ENCODE measurements around the gene TMEM50B.
"Not testable (repeated sequence)": the region's sequence is repeated elsewhere in the genome, so short reads cannot be mapped to it uniquely, and the experiment has no call there.

The TMEM50B gene

DNA sequence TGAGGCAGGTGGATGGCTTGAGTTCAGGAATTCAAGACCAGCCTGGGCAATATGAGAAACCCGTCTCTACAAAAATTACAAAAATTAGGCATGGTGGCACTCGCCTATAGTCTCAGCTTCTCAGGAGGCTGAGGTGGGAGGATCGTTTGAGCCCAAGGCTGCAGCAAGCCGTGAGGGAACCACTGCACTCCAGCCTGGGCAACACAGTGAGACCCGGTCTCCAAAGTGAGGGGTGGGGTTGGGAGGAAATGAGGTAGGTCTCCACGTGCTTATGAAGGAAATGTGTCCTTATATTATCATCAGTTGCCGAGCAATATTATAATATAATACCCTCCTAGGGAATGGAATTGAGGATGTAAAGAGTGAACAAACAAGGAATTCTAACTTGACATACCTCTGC lies 2.7 kb downstream of the TMEM50B start:
- no peak for DNase-seq

DNA sequence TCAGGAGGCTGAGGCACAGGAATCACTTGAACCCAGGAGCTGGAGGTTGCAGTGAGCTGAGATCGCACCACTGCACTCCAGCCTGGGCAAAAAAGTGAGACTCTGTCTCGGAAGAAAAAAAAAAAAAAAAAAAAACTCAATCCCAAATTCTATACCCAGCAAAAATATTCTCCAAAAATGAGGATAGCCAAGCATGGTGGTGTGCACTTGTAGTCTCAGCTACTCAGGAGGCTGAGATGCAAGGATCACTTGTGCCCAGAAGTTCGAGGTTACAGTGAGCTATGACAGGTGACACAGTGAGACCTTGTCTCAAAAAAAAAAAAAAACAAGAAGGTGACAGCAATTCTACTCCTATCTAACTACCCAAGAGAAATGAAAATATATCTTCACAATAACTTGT lies 6.4 kb downstream of the TMEM50B start:
- DNase-seq, result no peak

DNA sequence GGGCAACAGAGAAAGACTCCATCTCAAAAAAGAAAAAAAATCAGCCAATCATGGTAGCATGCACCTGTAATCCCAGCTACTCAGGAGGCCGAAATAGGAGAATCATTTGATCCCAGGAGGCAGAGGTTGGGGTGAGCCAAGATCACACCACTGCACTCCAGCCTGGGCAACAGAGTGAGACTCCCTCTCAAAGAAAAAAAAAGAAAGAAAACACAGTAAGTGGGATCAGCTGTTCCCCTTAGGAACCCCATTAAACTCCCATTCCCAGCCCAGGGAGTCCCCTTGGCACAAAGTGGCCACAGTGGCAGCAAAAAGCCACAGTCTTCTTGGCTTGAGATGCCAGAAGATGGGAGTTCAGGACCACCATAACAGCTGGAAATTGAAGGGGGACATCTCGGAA lies 9.1 kb downstream of the TMEM50B start:
- DNase-seq, result no peak

DNA sequence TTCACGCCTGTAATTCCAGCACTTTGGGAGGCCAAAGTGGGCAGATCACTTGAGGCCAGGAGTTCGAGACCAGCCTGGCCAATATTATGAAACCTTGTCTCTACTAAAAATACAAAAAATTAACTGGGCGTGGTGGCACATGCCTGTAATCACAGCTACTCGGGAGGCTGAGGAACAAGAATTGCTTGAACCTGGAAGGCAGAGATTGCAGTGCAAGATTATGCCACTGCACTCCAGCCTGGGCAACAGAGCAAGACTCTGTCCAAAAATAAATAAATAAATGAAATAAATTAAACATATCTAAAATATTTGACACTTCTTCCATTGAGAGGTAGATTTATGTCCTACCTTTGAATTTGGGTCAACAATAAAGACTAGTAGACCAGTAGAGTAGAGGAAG lies 10.6 kb downstream of the TMEM50B start:
- not testable (repeated sequence) for DNase-seq

DNA sequence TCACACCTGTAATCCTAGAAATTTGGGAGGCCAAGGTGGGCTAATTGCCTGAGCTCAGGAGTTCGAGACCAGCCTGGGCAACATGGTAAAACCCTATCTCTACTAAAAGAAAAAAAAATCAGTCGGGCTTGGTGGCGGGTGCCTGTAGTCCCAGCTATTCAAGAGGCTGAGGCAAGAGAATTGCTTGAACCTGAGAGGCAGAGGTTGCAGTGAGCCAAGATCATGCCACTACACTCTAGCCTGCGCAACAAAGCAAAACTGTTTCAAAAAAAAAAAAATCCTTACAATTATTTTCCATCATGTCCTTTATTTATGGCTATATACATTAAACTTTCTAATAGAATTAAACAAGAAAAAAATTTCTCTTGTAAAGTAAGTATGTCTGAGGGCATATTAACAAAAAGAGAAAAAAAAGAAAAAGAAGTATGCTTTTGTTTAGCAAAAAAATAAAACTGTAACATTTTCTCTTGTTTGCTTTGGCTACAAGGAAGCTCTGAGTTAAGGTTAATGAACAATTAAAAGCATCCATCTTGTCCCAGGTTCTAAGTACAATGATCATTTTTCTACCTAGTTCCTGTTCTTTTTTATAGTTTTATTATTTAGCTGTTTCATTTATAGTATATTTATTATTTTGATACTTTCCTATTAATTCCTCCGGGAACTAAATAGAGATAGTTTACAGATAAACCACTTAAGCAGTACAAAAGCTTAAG lies 18.1 kb downstream of the TMEM50B start:
- DNase-seq, result no peak

DNA sequence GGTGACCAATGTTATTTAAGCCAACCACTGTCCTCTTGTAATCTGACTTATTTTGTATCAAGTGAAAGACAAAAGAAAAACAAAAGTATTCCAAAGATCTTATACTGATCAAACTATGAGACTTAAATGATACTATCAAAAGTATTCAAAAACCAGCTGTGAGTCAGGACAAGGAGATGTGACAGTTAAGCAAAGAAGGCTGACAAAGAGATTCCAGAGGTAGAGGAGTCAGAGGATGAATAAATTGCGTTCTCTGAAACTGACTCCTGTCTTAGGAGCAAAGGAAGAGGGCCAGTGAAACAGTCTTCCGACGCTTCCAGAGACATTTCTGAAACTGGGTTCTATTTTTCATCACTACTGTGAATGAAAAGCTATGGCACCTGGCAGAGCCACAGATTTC lies 20.9 kb downstream of the TMEM50B start:
- no peak for DNase-seq

DNA sequence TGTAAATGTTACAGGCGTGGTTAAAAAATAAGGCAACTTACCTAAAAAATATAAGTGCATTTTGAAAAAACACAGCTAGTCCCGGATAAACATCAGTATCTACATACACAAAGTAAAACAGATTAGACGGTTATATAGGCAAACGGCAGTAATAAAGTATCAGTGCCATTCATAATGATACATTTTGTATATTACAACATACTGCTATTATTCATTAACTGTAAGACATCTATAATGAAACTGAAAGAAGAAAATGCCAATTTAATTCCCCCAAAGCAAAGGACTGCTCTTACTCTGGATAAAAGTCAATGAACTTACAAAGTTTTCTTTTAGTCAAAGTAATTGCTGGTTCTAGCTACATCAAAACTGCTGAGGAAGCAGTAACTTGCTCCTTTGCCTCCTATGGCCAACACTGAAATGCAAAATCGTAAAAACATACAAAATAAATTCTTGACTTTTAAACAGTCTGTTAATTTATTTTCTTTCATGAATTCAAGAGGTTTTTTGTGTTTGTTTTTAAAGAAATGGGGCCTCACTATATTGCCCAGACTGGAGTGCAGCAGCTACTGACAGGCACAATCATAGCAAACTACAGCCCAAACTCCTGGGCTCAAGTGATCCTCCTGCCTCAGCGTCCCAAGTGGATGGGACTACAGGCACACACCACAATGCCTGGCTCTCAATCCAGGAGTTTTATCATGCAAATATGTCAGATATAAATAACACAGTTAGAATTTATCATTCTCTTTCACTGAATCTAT lies 23.9 kb downstream of the TMEM50B start:
- DNase-seq, result no peak

DNA sequence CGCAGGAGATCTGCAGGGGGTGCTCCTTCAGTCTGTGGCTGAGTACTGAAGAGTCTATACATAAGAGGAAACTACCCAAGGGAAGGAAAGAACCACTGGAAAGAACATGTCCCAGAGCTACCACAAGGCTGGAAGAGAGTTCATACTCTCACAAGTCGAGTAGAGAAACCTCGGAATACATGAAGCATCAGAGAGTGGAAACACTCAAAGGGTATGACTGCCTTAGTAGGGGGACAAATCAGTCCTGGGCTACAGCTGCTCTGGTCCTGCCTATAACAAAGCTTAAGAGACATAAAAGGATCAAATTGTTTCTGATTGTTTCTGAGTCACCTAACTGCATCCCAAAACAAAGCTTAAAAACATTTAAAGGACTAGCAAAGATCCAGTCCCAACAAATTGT lies 27.4 kb downstream of the TMEM50B start:
- DNase-seq, result no peak

DNA sequence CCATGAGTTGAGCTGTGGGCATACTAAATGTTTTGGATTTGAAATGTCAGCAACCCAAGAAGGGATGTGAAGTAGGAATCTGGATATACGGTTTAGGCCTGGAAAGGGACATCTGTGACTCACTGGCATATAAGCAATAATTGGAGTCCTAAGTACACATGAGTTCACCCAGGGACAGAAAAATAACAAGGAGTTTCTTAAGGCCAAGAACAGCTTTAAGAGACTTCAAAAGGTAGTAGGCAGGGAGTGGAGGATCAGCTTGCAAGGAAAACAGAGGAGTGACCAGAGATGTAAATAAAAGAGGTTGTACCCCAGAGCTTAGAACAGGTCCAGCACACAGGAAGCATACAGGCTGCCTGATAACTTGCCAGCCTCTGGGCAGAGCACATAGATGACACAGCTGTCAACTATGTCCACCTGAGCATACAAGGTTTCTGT lies 28.1 kb downstream of the TMEM50B start:
- no peak for DNase-seq

DNA sequence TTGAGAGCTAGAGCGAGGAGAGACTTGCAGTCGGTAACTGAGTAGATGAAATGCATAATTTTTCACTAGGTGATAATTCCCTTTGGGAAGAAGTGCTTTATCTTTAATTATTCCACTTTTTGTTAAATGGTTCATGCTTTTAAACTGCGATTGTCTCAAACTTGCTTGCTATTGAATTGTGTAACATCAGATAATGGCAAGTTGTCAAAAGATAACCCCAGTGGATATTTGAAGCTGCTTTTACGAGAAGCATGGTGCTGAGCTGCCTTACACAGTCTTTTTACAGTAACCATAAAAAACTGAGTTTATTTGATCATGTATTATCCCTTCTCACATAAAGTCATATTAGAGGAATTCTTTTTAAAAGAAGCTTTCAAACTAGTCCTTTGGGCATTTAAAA lies 30.2 kb downstream of the TMEM50B start:
- DNase-seq, result no peak

DNA sequence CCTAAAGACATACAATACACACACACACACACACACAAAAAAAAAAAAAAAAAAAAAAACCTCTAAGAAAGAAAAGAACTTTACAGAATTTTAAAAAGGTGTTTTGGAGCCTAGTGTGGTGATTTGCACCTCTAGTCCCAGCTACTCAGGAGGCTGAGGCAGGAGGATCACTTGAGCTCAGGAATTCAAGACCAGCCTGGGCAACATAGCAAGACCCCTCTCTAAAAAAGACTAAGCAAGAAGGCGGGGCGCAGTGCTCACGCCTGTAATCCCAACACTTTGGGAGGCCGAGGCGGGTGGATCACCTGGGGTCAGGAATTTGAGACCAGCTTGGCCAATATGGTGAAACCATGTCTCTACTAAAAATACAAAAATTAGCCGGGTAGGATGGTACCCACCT lies 33.2 kb downstream of the TMEM50B start:
- not testable (repeated sequence) for DNase-seq

DNA sequence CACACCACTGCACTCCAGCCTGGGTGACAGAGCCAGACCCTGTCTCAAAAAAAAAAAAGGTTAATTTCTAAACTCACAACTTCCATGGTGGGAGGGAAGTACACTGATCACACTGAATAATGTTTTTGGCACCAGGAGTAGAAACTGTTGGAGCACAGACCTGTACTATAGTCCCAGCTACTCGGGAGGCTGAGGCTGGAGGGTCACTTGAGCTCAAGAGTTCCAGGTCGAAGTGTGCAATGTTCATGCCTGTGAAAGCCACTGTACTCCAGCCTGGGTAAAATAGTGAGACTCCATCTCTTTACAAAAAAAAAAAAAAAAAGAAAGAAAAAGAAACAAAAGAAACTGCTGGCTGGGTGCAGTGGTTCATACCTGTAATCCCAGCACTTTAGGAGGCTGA lies 35.3 kb downstream of the TMEM50B start:
- no peak for DNase-seq

DNA sequence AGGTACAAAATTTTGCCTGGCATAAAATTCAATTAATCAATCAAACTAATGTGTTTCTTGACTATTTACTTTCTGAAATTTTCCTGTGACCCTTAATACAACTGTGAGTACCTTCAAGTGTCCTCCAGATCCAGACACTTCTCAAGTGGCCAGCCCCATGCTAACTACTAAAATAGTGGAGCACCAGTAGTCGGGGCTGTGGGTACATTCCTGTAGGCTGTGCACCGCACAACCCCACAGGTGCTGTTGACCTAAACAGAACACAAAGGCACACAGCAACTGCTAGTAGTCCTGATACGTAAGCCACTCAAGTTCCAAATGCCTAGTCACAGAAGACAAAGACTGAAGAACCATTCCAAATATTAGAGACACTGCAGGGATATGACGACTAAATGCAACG lies 36.6 kb downstream of the TMEM50B start:
- DNase-seq, result no peak

DNA sequence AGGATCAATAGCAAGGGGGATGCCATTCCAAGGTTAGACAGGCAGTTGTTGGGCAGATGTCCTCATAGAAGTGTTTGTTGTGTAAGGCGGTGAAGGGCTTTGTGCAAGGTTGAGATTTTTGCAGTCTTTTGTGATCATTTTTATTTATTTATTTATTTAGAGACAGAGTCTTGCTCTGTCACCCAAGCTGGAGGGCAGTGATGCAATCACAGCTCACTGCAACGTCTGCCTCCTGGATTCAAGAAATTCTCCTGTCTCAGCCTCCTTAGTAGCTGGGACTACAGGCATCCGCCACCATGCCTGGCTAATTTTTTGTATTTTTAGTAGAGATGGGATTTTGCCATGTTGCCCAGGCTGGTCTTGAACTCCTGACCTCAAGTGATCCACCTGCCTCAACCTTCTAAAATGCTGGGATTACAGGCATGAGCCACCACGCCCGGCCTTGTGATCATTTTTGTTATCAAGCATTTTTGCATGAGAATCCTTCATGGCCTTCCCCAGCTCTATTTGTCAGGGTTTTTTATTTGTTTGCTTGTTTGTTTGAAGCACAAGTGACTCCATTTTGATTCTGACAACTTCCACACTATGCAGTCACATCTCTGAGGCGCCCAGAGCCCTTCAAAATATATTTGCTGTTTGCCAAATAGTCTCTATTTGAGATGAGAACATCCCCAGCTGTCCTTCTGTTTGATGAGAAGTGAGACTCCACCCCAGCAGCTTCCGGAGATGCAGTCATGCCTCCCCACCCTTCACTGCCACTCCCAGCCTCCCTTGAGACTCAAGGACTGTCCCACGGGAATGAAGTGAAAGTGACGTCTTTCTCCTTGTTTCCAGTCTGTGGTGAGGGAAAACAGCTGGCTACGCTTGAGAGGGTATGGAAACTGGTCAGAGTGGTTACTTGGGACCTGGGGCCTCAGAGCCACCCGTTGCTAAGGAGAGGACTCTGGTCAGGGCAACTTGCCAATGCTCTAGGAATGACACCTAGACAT lies 38.0 kb downstream of the TMEM50B start:
- DNase-seq, result no peak

DNA sequence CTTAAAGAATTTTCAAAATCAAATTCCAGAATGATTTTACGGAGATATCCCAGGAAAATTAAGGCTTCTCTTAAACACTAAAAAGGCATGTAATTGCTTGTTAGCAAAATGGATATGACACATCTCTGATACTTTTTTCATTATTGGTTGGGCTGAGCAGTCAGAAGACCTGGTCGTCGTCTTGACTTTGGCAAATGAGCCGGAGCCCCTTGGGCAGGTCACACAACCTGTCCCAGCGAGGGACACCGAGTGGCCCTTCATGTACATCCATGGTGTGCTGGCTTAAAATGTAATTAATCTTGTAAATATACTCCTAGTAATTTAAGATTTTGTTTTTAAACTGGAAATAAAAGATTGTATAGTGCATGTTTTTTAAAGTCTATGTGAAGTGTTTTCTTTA lies 42.6 kb downstream of the TMEM50B start:
- DNase-seq, result no peak

DNA sequence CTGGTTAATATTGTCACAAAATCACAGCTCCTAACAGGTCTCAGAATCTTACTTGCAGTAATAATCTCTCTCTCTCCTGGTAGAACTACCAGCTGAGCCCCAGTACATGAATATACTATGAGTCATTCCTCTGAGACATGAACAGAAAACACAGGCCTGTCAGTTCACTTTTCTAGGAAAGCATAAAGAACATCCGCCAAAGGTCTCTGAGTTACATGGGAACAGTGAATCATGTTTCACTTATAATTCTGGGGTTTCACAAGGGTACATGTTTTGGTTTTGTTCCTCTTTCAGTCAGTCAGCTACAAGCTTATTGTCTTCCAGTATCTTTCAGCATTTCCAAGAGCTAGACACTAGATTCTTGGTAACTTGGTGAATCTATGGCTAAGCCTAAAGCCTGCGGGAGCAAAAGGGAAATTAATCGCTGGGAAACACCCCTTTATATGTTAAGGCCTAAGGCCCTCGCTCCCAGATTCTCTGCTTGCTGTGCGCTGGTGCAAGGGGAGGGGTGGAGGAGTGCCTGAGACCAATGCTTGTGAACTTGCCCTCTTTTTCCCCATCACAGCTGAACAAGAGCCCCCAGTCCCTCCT lies 44.9 kb downstream of the TMEM50B start:
- DNase-seq, result peak; percentile 90

DNA sequence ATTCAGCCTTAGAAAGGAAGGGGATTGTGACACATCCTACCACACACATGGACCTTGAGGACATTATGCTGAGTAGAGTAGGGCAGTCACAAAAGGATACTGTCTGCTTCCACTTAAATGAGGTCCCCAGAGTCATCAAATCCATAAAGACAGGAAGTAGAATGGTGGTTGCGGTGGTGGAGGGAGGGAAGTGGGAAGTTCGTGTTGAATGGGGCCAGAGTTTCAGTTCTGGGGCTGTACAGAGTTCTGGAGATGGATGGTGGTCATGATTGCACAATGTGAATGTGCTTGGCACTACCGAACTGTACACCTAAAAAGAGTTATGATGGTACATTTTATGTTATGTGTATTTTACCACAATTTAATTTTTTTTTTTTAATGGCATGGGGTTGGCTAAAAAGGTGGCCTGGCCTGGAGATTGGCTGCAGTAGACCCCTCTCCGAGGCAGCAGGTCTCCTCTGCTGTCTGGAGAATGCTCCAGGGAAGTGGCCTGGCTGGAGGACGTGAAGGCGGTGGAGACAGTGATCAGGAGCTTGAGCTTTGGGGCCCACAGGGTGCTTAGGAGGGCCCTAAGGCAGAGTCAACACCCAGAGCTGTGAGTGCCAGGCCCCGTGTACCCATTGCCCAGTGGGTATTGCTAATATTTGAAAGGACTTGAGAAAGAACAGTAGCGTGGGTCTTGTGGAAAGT lies 46.2 kb downstream of the TMEM50B start:
- DNase-seq, result no peak

DNA sequence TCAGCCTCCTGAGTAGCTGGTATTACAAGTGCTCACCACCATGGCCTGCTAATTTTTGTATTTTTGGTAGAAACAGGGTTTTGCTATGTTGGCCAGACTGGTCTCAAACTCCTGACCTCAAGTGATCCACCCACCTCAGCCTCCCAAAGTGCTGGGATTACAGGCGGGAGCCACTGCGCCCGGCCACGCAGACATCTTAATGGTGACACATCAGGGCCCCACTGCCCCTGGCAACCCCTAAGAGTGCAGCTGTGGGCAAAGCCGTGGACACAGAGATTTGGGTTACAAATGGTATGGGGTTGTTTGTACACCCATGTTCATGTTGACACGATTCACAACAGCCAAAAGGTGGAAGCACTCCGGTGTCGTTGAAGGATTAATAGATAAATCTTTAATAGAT lies 46.8 kb downstream of the TMEM50B start:
- DNase-seq, result no peak

DNA sequence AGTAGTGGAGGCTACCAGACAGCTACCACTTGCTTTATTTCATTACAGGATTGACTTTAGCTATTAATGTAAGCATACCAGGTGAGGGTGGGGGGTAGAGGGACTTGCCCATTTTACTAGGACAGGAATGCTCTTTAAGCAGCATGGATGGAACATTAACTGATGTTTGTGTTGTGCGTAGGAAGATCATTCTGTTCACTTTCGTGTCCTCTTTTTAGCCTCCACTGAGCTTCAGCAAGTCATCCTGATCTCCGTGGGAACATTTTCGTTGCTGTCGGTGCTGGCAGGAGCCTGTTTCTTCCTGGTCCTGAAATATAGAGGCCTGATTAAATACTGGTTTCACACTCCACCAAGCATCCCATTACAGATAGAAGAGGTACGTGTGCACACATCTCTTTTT lies 47.3 kb downstream of the TMEM50B start:
- DNase-seq, result no peak

DNA sequence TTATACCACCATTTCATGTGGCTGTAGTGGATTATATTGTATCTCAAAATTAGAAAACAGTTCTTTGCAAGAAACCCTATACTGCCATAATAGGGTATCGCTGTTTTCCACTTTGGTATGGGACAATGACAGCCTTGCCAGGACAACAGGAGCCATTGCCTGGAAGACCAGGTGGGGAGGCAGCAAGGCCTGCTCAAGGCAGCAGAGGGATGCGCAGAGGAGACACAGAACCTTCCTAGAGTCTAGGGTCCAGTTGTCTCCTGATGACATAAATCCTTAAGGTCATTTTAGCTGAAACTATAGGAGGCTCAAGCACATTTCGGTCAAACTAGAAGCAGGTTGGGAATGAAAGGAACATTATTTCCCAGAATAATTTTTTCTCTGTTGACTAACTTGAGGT lies 48.9 kb downstream of the TMEM50B start:
- no peak for DNase-seq

DNA sequence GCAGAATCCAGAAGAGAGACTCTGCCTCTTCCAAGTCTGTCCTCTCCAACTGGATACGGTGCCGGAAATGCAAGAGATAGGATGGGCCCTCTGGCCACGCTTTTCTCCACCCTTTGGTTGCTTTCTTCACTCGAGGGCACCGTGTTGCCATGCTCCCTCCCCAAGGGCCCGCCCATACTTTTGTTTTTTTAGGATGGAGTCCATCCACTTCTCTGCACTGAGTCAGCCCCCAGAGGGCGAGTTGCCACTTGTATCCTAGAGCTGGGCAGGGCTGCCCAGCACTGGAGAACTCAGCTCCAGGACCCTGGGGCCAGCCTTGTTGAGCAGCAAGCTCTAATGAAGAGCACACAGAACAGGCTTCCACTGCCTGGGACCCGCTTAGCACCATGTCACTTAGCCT lies 51.1 kb downstream of the TMEM50B start:
- DNase-seq, result no peak

DNA sequence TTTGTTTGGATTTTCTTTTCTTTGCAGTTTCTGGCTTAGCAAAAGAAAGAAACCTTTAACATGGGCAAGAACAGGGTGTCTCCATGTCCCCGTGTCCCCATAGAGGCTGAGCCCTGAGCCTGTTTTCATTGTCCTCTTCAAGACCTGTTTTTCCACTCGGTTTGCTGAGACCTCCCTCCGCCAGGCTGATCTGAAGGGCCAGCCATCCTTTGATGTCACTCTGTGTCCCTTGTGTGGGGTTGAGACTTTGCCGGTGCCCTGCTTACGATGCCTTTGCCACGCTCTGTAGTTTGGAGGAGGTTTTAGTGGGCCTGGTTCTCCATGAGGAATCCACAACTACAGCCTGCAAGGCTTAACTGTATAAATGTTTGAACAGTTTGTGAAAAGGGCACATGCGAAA lies 52.7 kb downstream of the TMEM50B start:
- DNase-seq, result no peak
